ENCODE data around the gene RNF112.

Gene RNF112

GRCh38 chr17:19377602-19378415 is 33.2 kb upstream of the RNF112 start:
- Histone ChIP-seq H3K36me3 (ENCODE audit: insufficient read depth, low read length) (peaks cover 31% of the 10 kb centered on the region), H3K9me3 (ENCODE audit: low read length) (no peaks in the 10 kb centered on the region), H3K27me3 (ENCODE audit: control insufficient read depth in 1 of 2, insufficient read depth in 2 of 2, low read length in 2 of 2) (no peaks in the 10 kb centered on the region), H3K27ac (ENCODE audit: low read depth, low read length) (peak overlapping the region; percentile 96), H3K4me1 (ENCODE audit: insufficient read depth, low read length) (peaks cover 31% of the 10 kb centered on the region), H3K4me3 (ENCODE audit: low read depth in 1 of 2, low read length in 2 of 2) (peak overlapping the region; percentile 64 to 82), H3K9ac (ENCODE audit: low read length) (peak overlapping the region; percentile 62)

DNA sequence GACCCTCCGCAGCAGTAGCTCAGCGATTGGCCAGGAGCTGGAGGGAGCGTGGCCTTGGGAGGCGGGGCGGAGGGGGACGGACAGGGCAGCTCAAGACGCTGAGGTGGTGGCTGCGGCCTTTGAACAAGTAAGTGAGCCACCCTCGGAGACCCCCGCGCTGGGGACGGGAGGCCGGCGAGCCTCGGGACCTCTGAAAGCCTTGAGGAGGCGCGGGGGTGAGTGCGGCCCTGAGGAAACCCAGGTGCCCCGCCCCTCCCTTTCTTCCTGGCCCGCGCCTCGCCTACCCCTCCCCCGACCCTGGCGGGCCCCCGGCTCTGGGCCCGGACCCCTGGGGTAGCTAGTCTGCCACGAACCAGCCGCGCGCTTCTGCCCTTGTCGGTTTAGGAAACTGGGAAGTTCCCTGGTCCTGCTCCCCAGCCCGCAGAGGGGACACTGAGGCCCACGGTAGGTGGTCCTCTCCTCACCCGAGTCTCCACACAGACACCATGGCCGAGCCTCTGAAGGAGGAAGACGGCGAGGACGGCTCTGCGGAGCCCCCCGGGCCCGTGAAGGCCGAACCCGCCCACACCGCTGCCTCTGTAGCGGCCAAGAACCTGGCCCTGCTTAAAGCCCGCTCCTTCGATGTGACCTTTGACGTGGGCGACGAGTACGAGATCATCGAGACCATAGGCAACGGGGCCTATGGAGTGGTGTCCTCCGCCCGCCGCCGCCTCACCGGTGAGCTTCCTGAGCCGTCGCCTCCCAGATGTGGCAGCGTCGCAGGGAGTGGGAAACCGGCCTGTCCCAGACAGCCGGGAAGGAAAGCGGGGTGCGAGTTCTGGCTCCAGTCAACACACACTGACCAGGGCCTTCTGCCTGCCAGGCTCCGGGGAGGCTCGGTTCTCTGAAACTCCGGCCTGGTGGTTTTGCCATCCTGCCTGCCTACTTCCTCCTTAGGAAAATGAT is 32.3 kb upstream of the RNF112 start, which contains the start of gene MAPK7:
Gene MAPK7, plus strand, starts transcription at position 83 of the 945 bp plus-strand sequence. Its CDS starts 403 bp downstream, at position 486.
- peak within 1 kb of the TSS; percentile 96 for H3K27ac ChIP-seq (ENCODE audit: low read depth, low read length)
- peak within 1 kb of the TSS; percentile 73 for H3K9ac ChIP-seq (ENCODE audit: low read length)
- H3K9me3 ChIP-seq (ENCODE audit: low read length), result no peaks in the 10 kb centered on the region
- peak within 1 kb of the TSS; percentile 64 to 82 for H3K4me3 ChIP-seq (ENCODE audit: low read depth in 1 of 2, low read length in 2 of 2)
- peaks cover 38% of the 10 kb centered on the region for H3K4me1 ChIP-seq (ENCODE audit: insufficient read depth, low read length)
- peaks cover 35% of the 10 kb centered on the region for H3K36me3 ChIP-seq (ENCODE audit: insufficient read depth, low read length)
- H3K27me3 ChIP-seq (ENCODE audit: control insufficient read depth in 1 of 2, insufficient read depth in 2 of 2, low read length in 2 of 2), result no peaks in the 10 kb centered on the region

DNA sequence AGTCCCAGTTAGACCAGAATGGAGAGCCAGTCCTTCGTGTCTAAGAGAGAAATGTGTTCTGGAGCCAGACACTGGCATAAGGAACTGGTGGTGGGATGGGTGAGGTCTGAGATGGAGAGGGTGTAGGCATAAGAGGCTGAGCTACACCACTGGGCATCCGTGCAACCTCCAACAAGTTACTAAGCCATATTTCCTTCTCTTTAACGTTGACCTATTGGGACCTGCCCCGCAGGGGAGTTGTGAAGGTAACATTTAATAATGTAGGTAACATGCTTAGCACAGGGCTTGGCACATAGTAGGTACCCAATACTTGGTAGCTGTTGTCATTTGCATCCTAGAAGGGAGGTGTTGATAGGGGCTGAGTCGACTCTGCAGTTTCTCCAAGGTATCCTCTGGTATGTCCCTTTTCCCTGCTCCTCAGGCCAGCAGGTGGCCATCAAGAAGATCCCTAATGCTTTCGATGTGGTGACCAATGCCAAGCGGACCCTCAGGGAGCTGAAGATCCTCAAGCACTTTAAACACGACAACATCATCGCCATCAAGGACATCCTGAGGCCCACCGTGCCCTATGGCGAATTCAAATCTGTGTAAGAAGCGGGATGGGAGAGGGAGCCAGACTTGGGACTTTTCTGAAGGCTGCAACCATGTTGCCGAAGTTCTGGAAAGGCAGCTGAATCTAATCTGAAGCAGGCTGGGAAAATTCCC is 31.5 kb upstream of the RNF112 start:
- Histone ChIP-seq H3K4me3 (ENCODE audit: low read depth in 1 of 2, low read length in 2 of 2) (peak overlapping the region; percentile 64 to 69), H3K4me1 (ENCODE audit: insufficient read depth, low read length) (peaks cover 47% of the 10 kb centered on the region), H3K27me3 (ENCODE audit: control insufficient read depth in 1 of 2, insufficient read depth in 2 of 2, low read length in 2 of 2) (no peaks in the 10 kb centered on the region), H3K9me3 (ENCODE audit: low read length) (no peaks in the 10 kb centered on the region), H3K27ac (ENCODE audit: low read depth, low read length) (peak overlapping the region; percentile 87), H3K36me3 (ENCODE audit: insufficient read depth, low read length) (peaks cover 42% of the 10 kb centered on the region), H3K9ac (ENCODE audit: low read length) (peak overlapping the region; percentile 73)

DNA sequence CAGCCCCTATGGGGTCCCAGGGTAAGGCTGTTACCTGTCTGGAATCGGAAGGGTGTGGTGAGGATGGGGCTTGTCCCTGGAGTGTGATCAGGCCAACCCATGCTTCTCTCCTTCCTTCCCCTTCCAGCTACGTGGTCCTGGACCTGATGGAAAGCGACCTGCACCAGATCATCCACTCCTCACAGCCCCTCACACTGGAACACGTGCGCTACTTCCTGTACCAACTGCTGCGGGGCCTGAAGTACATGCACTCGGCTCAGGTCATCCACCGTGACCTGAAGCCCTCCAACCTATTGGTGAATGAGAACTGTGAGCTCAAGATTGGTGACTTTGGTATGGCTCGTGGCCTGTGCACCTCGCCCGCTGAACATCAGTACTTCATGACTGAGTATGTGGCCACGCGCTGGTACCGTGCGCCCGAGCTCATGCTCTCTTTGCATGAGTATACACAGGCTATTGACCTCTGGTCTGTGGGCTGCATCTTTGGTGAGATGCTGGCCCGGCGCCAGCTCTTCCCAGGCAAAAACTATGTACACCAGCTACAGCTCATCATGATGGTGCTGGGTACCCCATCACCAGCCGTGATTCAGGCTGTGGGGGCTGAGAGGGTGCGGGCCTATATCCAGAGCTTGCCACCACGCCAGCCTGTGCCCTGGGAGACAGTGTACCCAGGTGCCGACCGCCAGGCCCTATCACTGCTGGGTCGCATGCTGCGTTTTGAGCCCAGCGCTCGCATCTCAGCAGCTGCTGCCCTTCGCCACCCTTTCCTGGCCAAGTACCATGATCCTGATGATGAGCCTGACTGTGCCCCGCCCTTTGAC is 30.3 kb upstream of the RNF112 start:
- Histone ChIP-seq H3K9me3 (ENCODE audit: low read length) (no peaks in the 10 kb centered on the region), H3K9ac (ENCODE audit: low read length) (no peak overlapping the region), H3K4me1 (ENCODE audit: insufficient read depth, low read length) (peaks cover 58% of the 10 kb centered on the region), H3K36me3 (ENCODE audit: insufficient read depth, low read length) (peaks cover 42% of the 10 kb centered on the region), H3K27me3 (ENCODE audit: control insufficient read depth in 1 of 2, insufficient read depth in 2 of 2, low read length in 2 of 2) (no peaks in the 10 kb centered on the region), H3K4me3 (ENCODE audit: low read depth in 1 of 2, low read length in 2 of 2) (no peak overlapping the region), H3K27ac (ENCODE audit: low read depth, low read length) (no peak overlapping the region)

DNA sequence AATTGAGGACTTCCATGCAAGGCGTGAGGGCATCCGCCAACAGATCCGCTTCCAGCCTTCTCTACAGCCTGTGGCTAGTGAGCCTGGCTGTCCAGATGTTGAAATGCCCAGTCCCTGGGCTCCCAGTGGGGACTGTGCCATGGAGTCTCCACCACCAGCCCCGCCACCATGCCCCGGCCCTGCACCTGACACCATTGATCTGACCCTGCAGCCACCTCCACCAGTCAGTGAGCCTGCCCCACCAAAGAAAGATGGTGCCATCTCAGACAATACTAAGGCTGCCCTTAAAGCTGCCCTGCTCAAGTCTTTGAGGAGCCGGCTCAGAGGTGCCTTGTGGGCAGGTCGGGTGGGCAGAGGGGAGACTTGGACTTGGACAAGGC is 29.7 kb upstream of the RNF112 start:
- H3K36me3 ChIP-seq (ENCODE audit: insufficient read depth, low read length), result peaks cover 42% of the 10 kb centered on the region
- no peak overlapping the region for H3K4me3 ChIP-seq (ENCODE audit: low read depth in 1 of 2, low read length in 2 of 2)
- H3K27ac ChIP-seq (ENCODE audit: low read depth, low read length), result no peak overlapping the region

GRCh38 chr17:19381741-19382444 is 29.1 kb upstream of the RNF112 start:
- no peaks in the 10 kb centered on the region for H3K27me3 ChIP-seq (ENCODE audit: control insufficient read depth in 1 of 2, insufficient read depth in 2 of 2, low read length in 2 of 2)
- H3K9ac ChIP-seq (ENCODE audit: low read length), result no peak overlapping the region
- no peak overlapping the region for H3K4me3 ChIP-seq (ENCODE audit: low read depth in 1 of 2, low read length in 2 of 2)
- peaks cover 65% of the 10 kb centered on the region for H3K4me1 ChIP-seq (ENCODE audit: insufficient read depth, low read length)
- no peaks in the 10 kb centered on the region for H3K9me3 ChIP-seq (ENCODE audit: low read length)
- peak overlapping the region; percentile 63 for H3K27ac ChIP-seq (ENCODE audit: low read depth, low read length)
- peaks cover 42% of the 10 kb centered on the region for H3K36me3 ChIP-seq (ENCODE audit: insufficient read depth, low read length)

More for the DNA sequence above, 29.7 kb upstream of the RNF112 start:
- Histone ChIP-seq H3K9ac (ENCODE audit: low read length) (no peak overlapping the region), H3K27me3 (ENCODE audit: control insufficient read depth in 1 of 2, insufficient read depth in 2 of 2, low read length in 2 of 2) (no peaks in the 10 kb centered on the region), H3K4me1 (ENCODE audit: insufficient read depth, low read length) (peaks cover 64% of the 10 kb centered on the region), H3K9me3 (ENCODE audit: low read length) (no peaks in the 10 kb centered on the region)

DNA sequence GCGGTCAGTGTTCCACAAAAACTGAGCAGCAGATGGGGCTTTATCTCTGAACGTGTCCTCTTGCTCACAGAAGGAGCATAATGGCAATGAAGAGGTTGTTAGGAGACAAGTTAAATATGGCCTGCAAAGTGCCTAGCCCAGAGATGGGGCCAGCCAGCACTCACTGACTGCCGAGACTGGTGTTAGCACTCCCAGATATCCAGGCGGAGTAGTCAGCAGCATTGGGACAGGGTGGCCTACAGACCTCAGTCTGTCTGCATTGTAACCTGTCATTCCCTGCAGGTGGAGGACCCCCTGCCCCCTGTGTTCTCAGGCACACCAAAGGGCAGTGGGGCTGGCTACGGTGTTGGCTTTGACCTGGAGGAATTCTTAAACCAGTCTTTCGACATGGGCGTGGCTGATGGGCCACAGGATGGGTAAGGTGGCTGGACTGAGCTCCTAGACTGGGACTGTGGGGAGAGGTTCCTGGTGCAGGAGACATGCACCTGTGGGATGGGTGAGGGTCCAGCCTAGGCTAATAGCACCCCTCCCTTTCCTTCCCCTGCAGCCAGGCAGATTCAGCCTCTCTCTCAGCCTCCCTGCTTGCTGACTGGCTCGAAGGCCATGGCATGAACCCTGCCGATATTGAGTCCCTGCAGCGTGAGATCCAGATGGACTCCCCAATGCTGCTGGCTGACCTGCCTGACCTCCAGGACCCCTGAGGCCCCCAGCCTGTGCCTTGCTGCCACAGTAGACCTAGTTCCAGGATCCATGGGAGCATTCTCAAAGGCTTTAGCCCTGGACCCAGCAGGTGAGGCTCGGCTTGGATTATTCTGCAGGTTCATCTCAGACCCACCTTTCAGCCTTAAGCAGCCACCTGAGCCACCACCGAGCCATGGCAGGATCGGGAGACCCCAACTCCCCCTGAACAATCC is 28.2 kb upstream of the RNF112 start:
- Histone ChIP-seq H3K36me3 (ENCODE audit: insufficient read depth, low read length) (peaks cover 42% of the 10 kb centered on the region), H3K27ac (ENCODE audit: low read depth, low read length) (peak overlapping the region; percentile 63), H3K27me3 (ENCODE audit: control insufficient read depth in 1 of 2, insufficient read depth in 2 of 2, low read length in 2 of 2) (no peaks in the 10 kb centered on the region), H3K4me3 (ENCODE audit: low read depth in 1 of 2, low read length in 2 of 2) (no peak overlapping the region), H3K9ac (ENCODE audit: low read length) (no peak overlapping the region), H3K9me3 (ENCODE audit: low read length) (no peaks in the 10 kb centered on the region), H3K4me1 (ENCODE audit: insufficient read depth, low read length) (peaks cover 67% of the 10 kb centered on the region)

GRCh38 chr17:19383681-19384470 is 27.2 kb upstream of the RNF112 start:
- H3K9me3 ChIP-seq (ENCODE audit: low read length), result no peaks in the 10 kb centered on the region
- no peaks in the 10 kb centered on the region for H3K27me3 ChIP-seq (ENCODE audit: control insufficient read depth in 1 of 2, insufficient read depth in 2 of 2, low read length in 2 of 2)
- H3K9ac ChIP-seq (ENCODE audit: low read length), result no peak overlapping the region
- peaks cover 75% of the 10 kb centered on the region for H3K4me1 ChIP-seq (ENCODE audit: insufficient read depth, low read length)
- H3K4me3 ChIP-seq (ENCODE audit: low read depth in 1 of 2, low read length in 2 of 2), result peak overlapping the region in 1 of 2 donors; percentile 28
- peak overlapping the region; percentile 100 for H3K27ac ChIP-seq (ENCODE audit: low read depth, low read length)
- peaks cover 42% of the 10 kb centered on the region for H3K36me3 ChIP-seq (ENCODE audit: insufficient read depth, low read length)
